Glomerular endothelial cell (primary cell): ENCODE data around the gene KIF4B. TPM values are rescaled to one million over a fixed set of nuclear protein-coding genes. Genes with fewer than 3 reads are reported as not detected.
"Not testable (repeated sequence)": the region's sequence is repeated elsewhere in the genome, so short reads cannot be mapped to it uniquely, and the experiment has no call there.

Source experiments
- DNase-seq: peaks from one replicate; pipeline ENCODE4 v3.0.0-alpha.2; 2011; ENCODE audit warnings: low read depth, low spot score; ENCODE audit errors: extremely low read depth
- total RNA-seq: library from RNA; depleted of rRNA; stranded (reverse); fragments of >200 nt; gene quantifications from 2 replicates; pipeline ENCODE4 v1.2.3, GENCODE V29; 2015

The KIF4B gene
- 0.23 and 0.39 TPM in 2 replicates for total RNA-seq

GRCh38 chr5:155013526-155013925 lies at the start of gene KIF4B:
Gene KIF4B, plus strand, starts transcription at chr5:155013755. Its CDS starts 105 bp downstream, at chr5:155013860.
- no peak for DNase-seq

- peak; percentile 88 for DNase-seq
Observed at GRCh38 chr5:154966081-154966841, 47.3 kb upstream of the KIF4B start.

- no peak for DNase-seq
Observed at GRCh38 chr5:154966874-154967273, 46.7 kb upstream of the KIF4B start.

GRCh38 chr5:154967421-154968024 lies 46.0 kb upstream of the KIF4B start:
- no peak for DNase-seq

- no peak for DNase-seq
Observed at GRCh38 chr5:154968953-154969352, 44.6 kb upstream of the KIF4B start.

- no peak for DNase-seq
Observed at GRCh38 chr5:154970759-154971158, 42.8 kb upstream of the KIF4B start.

- DNase-seq: no peak
Observed at GRCh38 chr5:154971501-154971900, 42.1 kb upstream of the KIF4B start.

GRCh38 chr5:154972476-154973080 lies 41.0 kb upstream of the KIF4B start:
- no peak for DNase-seq

GRCh38 chr5:154976082-154976481 lies 37.5 kb upstream of the KIF4B start:
- not testable (repeated sequence) for DNase-seq

GRCh38 chr5:154977409-154977808 lies 36.1 kb upstream of the KIF4B start:
- no peak for DNase-seq

GRCh38 chr5:154978294-154978693 lies 35.3 kb upstream of the KIF4B start:
- DNase-seq: not testable (repeated sequence)

GRCh38 chr5:154984946-154985516 lies 28.5 kb upstream of the KIF4B start:
- no peak for DNase-seq

GRCh38 chr5:154986151-154986550 lies 27.4 kb upstream of the KIF4B start:
- DNase-seq: no peak

GRCh38 chr5:154989626-154990025 lies 23.9 kb upstream of the KIF4B start:
- DNase-seq: no peak

- no peak for DNase-seq
Observed at GRCh38 chr5:154993461-154993860, 20.1 kb upstream of the KIF4B start.

- no peak for DNase-seq
Observed at GRCh38 chr5:154995679-154996078, 17.9 kb upstream of the KIF4B start.

GRCh38 chr5:154997746-154998145 lies 15.8 kb upstream of the KIF4B start:
- peak; percentile 37 for DNase-seq

- DNase-seq: no peak
Observed at GRCh38 chr5:154999865-155000264, 13.7 kb upstream of the KIF4B start.

- DNase-seq: no peak
Observed at GRCh38 chr5:155001523-155001922, 12.0 kb upstream of the KIF4B start.

GRCh38 chr5:155002722-155003121 lies 10.8 kb upstream of the KIF4B start:
- not testable (repeated sequence) for DNase-seq

GRCh38 chr5:155004138-155004744 lies 9.3 kb upstream of the KIF4B start:
- no peak for DNase-seq
